SU-DHL-6 (cell line): Measurements from ENCODE around the gene RANBP1.

Experiments used
- CTCF ChIP-seq: fragments of 200-600 bp; sonication (generic); IDR thresholded peaks from one replicate; pipeline ENCODE4 v1.5.1; 2017; ENCODE audit warnings: antibody characterized with exemption, mild to moderate bottlenecking, low read length, moderate library complexity; ENCODE audit not compliant: insufficient read depth, poor library complexity, severe bottlenecking
- EZH2phosphoT487 ChIP-seq: fragments of 200-600 bp; sonication (generic), shearing (Covaris generic); conservative IDR thresholded peaks from 2 replicates; pipeline ENCODE4 v1.6.1; 2018; ENCODE audit warnings: mild to moderate bottlenecking, antibody characterized with exemption, low read length, moderate library complexity, mixed read lengths

GRCh38 chr22:20115691-20116375, at the start of gene RANBP1:
- TF ChIP-seq CTCF (no peak), EZH2phosphoT487 (no peak)
